GM18526 (cell line): ENCODE data around the gene SLC38A8.

Experiments used
- POLR2A ChIP-seq: IDR thresholded peaks from 3 replicates; pipeline ENCODE4 v1.6.1; 2011; ENCODE audit not compliant: insufficient read length; ENCODE audit errors: extremely low read depth

Gene SLC38A8

DNA sequence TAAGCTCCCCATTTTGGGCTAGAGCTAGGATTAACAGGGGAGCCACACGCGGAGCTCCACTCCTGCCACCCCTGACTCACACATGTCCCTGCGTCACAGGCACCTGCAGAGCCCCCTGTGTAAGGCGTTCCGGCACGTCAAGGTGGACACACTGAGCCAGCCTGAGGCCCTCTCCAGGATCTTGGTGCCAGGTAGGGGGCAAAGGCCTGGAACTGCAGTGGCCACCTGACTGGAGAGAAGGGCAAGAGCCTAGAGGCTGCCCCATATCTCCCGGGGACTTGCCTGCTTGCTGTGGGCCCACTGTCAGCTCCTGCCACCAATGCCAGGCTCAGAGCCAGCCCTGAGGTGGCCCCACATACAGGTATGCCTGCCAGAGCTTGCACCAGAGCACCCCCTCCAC, 40.9 kb downstream of the SLC38A8 start:
- TF ChIP-seq POLR2A, result no peak

DNA sequence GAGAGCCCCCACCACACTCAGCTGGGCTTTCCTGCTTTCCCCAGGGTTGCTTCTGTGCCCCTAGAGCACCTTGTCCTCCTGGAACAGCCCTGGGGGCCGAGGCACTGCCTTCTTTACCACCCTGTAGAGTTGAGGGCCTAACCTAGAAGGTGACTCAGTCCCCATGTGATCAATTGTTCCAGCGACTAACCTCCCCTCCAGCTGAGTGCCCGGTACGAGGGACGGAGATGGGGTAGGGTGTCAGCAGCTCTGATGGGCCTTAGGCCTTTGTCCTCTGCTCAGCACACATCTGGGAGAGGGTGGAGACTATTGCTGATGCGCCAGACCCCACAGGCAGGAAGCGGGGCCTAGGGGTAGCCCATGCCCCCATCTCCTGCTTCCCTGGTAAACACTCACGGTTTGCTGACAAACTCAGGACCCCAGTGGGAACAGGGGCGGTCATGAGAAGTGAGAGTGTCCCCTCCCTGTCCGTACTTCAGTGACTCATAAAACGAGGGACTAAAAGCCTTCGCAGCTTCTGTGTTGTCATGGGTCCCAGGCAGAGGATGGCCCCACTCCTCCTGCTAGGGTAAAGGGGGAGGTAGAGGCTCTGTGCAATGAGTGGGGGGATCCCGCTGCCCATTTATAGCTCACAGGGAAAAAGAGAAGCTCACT, 41.5 kb downstream of the SLC38A8 start:
- TF ChIP-seq POLR2A, result no peak

DNA sequence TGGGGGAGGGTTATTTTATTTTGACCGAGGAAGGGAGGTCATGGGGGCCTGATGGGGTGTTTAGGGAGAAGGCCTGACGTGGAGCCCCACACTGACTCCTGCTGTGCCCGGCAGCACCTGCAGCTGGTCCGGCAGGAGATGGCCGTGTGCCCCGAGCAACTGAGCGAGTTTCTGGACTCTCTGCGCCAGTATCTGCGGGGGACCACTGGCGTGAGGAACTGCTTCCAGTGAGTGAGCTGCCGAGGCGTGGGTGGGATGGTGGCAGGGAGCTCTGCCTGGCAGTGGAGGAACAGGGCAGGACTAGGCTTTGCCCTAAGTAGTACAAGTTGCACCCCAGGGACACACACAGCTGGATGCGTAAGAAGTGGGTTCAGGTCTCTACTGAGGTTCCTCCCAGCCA, 44.5 kb downstream of the SLC38A8 start:
- no peak for TF ChIP-seq POLR2A

DNA sequence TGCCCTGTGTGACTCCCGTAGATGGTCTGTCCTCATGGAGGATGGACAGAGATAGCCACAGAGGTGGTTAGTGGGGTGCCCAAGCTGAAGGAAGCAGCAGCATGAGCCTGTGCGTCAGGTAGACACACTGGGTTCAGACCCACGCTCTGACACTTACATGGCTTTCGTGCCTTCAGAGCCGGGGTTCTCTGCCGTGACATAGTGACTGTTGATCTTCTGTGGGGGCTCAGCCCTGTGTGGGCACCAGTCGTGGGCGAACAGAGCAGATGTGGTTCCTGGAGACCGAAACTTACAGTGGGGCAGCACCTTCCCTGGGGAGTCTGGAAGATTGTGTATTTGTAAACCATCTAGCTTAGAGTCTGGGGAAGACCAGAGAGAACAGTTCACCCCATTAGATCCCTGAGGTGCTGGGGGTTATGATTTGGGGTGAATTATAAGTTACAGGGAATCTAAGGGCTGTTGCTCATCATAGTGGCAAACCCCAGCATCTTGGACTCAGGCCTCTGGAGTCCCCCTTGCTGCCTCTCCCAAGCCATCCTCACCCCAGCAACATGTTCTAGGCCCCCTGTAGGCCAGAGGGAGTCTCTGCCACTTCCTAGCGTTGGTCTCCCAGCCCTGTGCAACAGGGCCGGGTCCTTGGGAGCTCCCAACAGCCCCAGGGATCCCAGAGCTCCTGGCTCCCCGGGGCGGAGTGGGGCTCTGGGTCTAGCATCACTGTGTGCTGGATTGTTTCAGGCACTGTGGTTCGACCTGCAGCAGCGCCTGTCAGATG, 45.9 kb downstream of the SLC38A8 start:
- TF ChIP-seq POLR2A, result no peak

DNA sequence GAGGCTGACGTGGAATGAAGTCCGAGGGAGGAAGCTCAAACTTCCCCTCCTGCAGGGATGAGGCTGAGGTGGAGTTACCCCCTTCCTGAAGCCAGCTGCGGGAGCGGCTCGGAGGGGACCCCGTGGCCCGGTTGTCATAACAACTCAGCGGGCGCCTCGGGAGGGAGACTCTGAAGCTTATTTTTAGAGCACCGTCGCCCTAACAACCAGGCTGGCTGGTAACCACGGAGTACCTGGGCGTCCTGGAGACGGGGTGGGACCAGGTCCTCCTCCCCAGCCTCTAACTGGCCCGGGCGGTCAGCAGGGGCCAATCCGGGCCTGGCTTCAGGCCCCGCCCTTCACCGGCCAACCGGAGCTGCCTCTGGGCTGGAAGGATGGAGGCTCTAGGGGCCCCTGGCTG, 46.8 kb downstream of the SLC38A8 start:
- no peak for TF ChIP-seq POLR2A

DNA sequence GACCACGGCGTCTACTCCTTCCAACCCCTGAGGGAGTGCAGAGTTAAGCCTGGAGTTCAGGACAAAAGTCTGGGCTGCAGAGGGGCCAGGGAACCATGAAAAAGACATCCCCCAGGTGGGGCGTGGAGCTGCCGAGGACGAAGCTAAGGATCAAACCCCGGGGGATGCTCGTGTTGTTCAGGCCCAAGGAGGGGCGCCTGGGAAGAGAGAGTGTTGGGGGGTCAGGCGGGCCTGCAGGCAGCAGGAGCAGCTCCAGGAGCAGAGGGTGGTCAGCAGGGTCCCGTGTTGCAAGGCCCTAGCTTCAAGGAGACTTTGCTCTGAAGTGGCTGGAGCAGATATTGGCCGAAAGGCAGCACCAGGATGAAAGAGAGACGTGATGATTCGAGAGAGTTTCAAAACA, 47.9 kb downstream of the SLC38A8 start:
- no peak for TF ChIP-seq POLR2A

DNA sequence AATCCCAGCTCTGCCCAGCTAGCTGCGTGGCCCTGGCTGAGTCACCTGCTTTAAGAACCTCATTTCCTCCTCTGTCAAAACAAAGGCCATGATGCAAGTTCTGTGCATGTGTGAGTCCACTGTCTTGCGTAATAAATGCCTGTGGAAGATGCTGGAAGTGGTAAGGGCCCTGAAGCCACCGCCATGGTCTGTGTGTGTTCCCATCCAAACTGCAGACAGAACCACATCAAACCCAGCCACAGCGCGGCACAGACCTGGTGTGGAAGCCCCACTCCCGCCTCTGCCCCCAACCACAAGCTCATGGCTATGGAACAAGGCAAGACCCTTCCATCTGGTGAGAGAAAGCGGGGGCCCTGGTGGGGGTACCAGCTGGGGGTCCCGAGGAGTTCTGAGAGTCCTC, 48.5 kb downstream of the SLC38A8 start:
- TF ChIP-seq POLR2A, result no peak

DNA sequence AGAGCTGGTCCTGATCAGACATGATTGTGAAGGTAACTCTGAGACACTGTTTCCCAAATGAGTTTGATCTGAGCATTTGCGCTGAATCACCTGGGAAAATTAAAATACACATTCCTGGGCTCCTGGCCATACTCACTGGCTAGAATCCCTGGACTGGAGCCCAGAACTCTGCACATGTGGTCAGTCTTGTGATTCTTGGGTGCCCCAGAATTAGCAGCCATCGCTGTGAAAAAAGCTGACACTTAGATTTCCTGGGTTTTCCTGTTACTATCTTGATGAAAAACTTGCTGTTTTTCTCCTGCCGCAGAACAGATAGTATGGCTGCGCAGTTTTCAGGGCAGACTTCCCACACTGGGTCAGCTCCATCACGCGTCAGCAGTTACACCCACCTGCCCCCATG, 50.0 kb downstream of the SLC38A8 start:
- TF ChIP-seq POLR2A, result no peak

DNA sequence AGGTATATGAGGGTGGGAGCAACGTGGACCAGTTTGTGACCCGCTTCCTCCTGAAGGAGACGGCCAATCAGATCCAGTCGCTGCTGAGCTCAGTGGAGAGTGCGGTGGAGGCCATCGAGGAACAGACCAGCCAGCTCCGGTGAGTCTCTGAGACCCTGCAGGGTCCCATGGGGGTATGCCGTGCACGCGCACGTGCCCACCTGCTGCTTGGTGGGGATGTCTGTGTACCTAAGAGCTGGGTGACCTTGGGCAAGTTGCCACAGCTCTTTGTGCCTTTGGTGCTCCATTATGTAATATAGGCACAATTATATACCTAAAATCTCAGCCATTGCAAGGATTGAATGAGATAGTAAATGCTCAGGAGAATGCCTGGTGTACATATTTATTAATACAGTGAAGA, 52.1 kb downstream of the SLC38A8 start:
- no peak for TF ChIP-seq POLR2A

DNA sequence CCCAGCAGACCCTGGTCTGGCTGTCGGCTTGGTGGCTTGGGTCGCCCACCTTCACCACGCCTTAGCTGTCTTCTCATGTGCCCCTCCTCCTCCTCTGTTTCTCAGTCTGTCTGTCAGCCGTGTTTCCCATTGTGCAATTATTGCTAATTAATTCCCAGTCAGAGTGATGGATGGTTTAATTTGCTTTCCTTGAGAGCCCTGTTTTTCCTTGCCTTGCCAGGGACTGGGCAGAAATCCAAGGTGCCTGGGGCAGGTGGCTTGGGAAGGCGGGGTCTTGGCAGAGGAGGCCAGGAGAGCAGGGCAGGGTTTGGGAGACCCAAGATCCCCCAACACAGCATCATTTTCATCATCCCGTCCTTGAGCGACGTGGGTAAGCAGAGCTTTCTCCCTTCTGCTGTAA, 53.3 kb downstream of the SLC38A8 start:
- TF ChIP-seq POLR2A, result no peak

DNA sequence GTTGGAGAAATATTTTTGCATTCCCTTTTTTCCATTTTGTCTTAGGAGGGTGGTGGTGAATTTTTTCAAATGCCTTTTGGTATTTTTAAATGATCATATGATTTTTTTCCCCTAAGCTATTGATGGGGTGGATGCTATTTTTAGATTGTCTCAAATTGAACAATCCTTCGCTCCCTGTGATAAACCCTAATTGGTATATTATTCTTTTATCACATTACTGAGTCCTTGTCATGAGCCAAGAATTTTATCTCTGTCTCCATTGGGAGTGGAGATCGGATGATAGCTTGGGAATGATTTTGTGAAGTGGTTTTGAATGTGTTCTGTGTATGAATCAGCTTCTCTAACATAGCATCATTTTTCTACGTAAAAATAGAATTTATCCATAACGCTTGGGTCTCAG, 59.1 kb downstream of the SLC38A8 start:
- no peak for TF ChIP-seq POLR2A

DNA sequence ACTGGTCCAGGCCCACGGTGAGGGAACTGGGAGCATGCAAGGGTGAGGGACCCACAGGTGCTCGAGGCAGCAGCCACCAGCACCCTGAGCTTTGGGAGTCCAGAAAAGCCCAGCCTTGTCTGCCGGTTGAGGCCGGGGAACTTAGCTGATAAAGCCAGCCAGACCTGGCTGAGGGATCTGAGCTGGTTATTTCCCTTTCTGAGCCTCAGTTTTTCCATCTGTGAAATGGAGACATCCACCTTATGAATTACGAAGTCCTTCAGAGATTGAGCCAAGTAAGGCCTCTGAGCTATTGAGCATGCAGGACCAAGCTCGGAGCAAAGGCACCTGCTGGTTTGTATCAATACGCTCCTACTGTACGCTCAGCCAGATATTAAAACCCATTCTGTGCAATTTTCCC, 60.8 kb downstream of the SLC38A8 start:
- TF ChIP-seq POLR2A, result no peak

DNA sequence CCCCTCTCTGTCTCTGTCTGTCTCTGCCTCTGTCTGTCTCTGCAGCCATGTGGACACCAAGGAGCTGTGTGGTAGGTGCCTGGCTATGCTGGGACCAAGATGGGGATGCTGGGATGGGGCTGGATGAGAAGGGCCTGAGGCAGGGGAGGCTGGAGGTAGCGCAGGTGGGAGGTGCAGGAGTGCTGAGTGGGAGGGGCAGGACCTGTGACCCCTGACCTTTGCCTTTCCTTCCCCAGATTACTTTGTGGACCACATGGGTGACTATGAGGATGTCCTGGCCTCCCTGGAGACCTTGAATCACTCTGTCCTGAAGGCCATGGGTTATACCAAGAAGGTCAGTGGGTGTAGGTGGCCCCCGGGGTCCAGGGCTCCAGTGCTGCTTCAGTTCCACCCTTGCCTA, 61.8 kb downstream of the SLC38A8 start:
- TF ChIP-seq POLR2A, result no peak

DNA sequence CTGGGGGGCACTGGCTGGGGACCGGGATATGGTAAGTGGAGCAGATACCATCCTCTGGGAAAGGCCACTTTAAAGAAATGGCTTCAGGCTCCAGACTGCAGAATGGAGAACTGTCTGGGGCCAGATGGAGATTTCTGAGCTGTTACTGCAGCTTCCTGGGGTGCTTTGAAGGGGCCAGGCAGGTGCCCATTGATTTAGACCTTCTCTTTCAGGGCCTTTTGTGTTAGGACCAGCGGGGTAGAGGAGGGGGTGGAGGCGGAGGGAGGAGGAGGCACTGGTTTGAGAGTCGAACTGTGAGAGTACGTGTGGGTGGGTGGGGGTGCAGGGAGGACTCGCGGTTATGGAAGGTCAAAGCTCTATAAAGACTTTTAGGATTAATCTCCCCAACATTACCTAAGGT, 63.2 kb downstream of the SLC38A8 start:
- no peak for TF ChIP-seq POLR2A

DNA sequence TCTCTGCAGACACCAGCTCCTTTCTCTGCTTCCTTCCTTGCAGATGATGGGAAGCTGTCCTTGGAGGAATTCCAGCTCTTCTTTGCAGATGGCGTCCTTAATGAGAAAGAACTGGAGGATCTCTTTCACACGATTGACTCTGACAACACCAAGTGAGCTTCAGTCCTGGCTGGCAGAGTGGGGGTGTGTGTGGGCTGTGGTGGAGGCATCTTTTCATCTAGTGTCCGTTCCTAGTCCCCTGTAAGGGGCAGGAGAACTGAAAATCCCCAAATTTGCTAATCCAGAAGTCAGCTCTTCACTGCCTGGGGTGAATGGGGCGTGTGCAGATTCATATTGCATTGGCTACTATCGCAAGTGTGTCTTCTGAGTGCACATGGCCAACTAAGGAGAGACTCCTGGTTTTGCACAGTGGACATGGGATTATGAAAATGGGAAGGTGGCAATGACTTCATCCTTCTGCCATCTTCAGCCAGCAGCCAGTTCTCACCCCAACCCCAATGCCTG, 64.1 kb downstream of the SLC38A8 start:
- TF ChIP-seq POLR2A, result no peak

DNA sequence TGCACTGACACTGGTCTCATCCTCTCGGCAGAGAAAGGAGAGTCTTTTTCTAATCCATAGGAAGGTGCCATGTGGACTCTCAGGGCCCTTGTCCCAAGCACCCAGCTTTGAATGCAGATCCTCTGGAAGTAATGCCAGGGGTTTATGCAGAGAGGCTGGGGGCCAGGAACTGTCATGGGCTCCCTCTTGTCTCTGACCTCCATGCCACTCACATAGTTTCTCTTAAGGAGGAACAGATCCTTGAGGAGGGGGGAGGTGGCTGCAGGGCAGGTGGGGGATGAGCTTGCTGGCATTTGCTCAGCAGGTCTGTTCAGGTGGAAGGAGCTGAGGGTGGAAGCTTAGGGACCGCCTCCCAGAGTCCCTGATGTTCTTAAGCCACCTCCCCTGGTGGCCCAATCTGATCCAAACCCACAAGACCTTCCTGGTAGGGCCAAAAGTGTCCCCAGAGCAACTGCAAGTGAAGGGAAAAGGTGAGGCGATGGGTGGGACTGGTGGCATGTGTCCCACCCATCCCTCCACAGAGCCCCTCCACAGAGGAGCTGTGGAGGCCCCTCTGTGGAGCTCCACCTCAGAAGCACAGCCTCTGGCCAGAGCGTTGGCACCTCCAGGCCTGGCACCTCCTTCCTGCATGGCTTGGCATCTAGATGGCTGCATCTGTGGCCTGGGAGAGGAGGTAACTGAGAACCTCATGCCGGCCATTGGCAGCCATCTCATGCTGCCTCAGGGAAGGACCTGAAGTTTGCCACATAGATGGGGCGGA, 65.4 kb downstream of the SLC38A8 start:
- no peak for TF ChIP-seq POLR2A
